ENCODE results near the gene BANF2. TPM values are rescaled to one million over a fixed set of nuclear protein-coding genes. Genes with fewer than 3 reads are reported as not detected.

Gene BANF2
- total and polyA plus RNA-seq, 4 donors: not detected

- peak overlapping the region in 1 of 2 donors; percentile 8 for H3K27ac ChIP-seq (ENCODE audit: low read depth in 1 of 2, low read length in 2 of 2)
- WGBS: 86% methylated on average over 11 of the region's 11 CpGs
- peaks cover 15 to 52% (median 45%) of the 10 kb centered on the region in 4 donors for H3K4me1 ChIP-seq (ENCODE audit: control insufficient read depth in 4 of 4, insufficient read depth in 4 of 4, low read length in 3 of 4)
- peaks cover 0 to 20% (median 16%) of the 10 kb centered on the region in 4 donors for H3K36me3 ChIP-seq (ENCODE audit: control insufficient read depth in 4 of 4, insufficient read depth in 3 of 4, low read depth in 1 of 4, low read length in 3 of 4)
- no peak overlapping the region for H3K9ac ChIP-seq (ENCODE audit: low read depth in 1 of 2, low read length in 2 of 2)
- H3K4me3 ChIP-seq (ENCODE audit: low read depth in 1 of 3, low read length in 3 of 3): no peak overlapping the region
- no peak for TF ChIP-seq FOXA1 (IDR thresholded peaks at IDR 0.05)
- no peaks in the 10 kb centered on the region for H3K27me3 ChIP-seq (ENCODE audit: control insufficient read depth in 4 of 4, insufficient read depth in 4 of 4, low read length in 3 of 4)
- H3K9me3 ChIP-seq (ENCODE audit: control insufficient read depth in 4 of 4, low read length in 3 of 4): no peaks in the 10 kb centered on the region
- DNase-seq (ENCODE audit: low spot score): no peak
Measured at GRCh38 chr20:17664025-17664633, 35.6 kb upstream of the BANF2 start.

GRCh38 chr20:17665756-17666155 lies 34.0 kb upstream of the BANF2 start:
- no peak for DNase-seq (ENCODE audit: low spot score)

GRCh38 chr20:17666481-17666880 lies 33.3 kb upstream of the BANF2 start:
- 81% methylated on average over 2 of the region's 2 CpGs for WGBS
- peaks cover 0 to 21% (median 13%) of the 10 kb centered on the region in 4 donors for H3K36me3 ChIP-seq (ENCODE audit: control insufficient read depth in 4 of 4, insufficient read depth in 3 of 4, low read depth in 1 of 4, low read length in 3 of 4)
- DNase-seq (ENCODE audit: low spot score): no peak
- no peak overlapping the region for H3K4me3 ChIP-seq (ENCODE audit: low read depth in 1 of 3, low read length in 3 of 3)
- H3K4me1 ChIP-seq (ENCODE audit: control insufficient read depth in 4 of 4, insufficient read depth in 4 of 4, low read length in 3 of 4): peaks cover 17 to 46% (median 39%) of the 10 kb centered on the region in 4 donors
- no peaks in the 10 kb centered on the region for H3K9me3 ChIP-seq (ENCODE audit: control insufficient read depth in 4 of 4, low read length in 3 of 4)
- H3K9ac ChIP-seq (ENCODE audit: low read depth in 1 of 2, low read length in 2 of 2): no peak overlapping the region
- no peaks in the 10 kb centered on the region for H3K27me3 ChIP-seq (ENCODE audit: control insufficient read depth in 4 of 4, insufficient read depth in 4 of 4, low read length in 3 of 4)
- TF ChIP-seq HNF4A (conservative IDR thresholded peaks at IDR 0.05) (no peak), SP1 (IDR thresholded peaks at IDR 0.05) (no peak)
- H3K27ac ChIP-seq (ENCODE audit: low read depth in 1 of 2, low read length in 2 of 2): no peak overlapping the region

More at GRCh38 chr20:17665756-17666155, 34.0 kb upstream of the BANF2 start:
- Histone ChIP-seq H3K27me3 (ENCODE audit: control insufficient read depth in 4 of 4, insufficient read depth in 4 of 4, low read length in 3 of 4) (no peaks in the 10 kb centered on the region), H3K9me3 (ENCODE audit: control insufficient read depth in 4 of 4, low read length in 3 of 4) (no peaks in the 10 kb centered on the region), H3K9ac (ENCODE audit: low read depth in 1 of 2, low read length in 2 of 2) (no peak overlapping the region), H3K4me1 (ENCODE audit: control insufficient read depth in 4 of 4, insufficient read depth in 4 of 4, low read length in 3 of 4) (peaks cover 15 to 53% (median 43%) of the 10 kb centered on the region in 4 donors), H3K36me3 (ENCODE audit: control insufficient read depth in 4 of 4, insufficient read depth in 3 of 4, low read depth in 1 of 4, low read length in 3 of 4) (peaks cover 0 to 16% (median 12%) of the 10 kb centered on the region in 4 donors), H3K4me3 (ENCODE audit: low read depth in 1 of 3, low read length in 3 of 3) (no peak overlapping the region), H3K27ac (ENCODE audit: low read depth in 1 of 2, low read length in 2 of 2) (no peak overlapping the region)
- WGBS: 82% methylated on average over 2 of the region's 2 CpGs
- no peak for TF ChIP-seq NR2F2 (IDR thresholded peaks at IDR 0.05)
- TF ChIP-seq RAD21 (IDR thresholded peaks at IDR 0.05): no peak
- no peak for TF ChIP-seq FOXA2 (IDR thresholded peaks at IDR 0.05)
- TF ChIP-seq ZBTB33 (IDR thresholded peaks at IDR 0.05): no peak
- TF ChIP-seq HNF4G (IDR thresholded peaks at IDR 0.05): no peak
- TF ChIP-seq SP1 (IDR thresholded peaks at IDR 0.05): no peak
- TF ChIP-seq RXRA (IDR thresholded peaks at IDR 0.05): no peak
- no peak for TF ChIP-seq GABPA (IDR thresholded peaks at IDR 0.05 in 1 of 2, conservative IDR thresholded peaks at IDR 0.05 in 1 of 2)
- TF ChIP-seq FOXA1 (IDR thresholded peaks at IDR 0.05): no peak
- TF ChIP-seq EGR1 (IDR thresholded peaks at IDR 0.05; ENCODE audit: low read depth in 2 of 2): no peak

- WGBS: 88% methylated on average over 3 of the region's 3 CpGs
- no peaks in the 10 kb centered on the region for H3K27me3 ChIP-seq (ENCODE audit: control insufficient read depth in 4 of 4, insufficient read depth in 4 of 4, low read length in 3 of 4)
- peaks cover 0 to 27% (median 16%) of the 10 kb centered on the region in 4 donors for H3K36me3 ChIP-seq (ENCODE audit: control insufficient read depth in 4 of 4, insufficient read depth in 3 of 4, low read depth in 1 of 4, low read length in 3 of 4)
- peaks cover 14 to 37% (median 34%) of the 10 kb centered on the region in 4 donors for H3K4me1 ChIP-seq (ENCODE audit: control insufficient read depth in 4 of 4, insufficient read depth in 4 of 4, low read length in 3 of 4)
- H3K9me3 ChIP-seq (ENCODE audit: control insufficient read depth in 4 of 4, low read length in 3 of 4): no peaks in the 10 kb centered on the region
- H3K27ac ChIP-seq (ENCODE audit: low read depth in 1 of 2, low read length in 2 of 2): no peak overlapping the region
- no peak overlapping the region for H3K9ac ChIP-seq (ENCODE audit: low read depth in 1 of 2, low read length in 2 of 2)
- no peak for DNase-seq (ENCODE audit: low spot score)
- H3K4me3 ChIP-seq (ENCODE audit: low read depth in 1 of 3, low read length in 3 of 3): no peak overlapping the region
- TF ChIP-seq SP1 (IDR thresholded peaks at IDR 0.05) (no peak), YY1 (IDR thresholded peaks at IDR 0.05) (no peak), FOXA2 (IDR thresholded peaks at IDR 0.05) (no peak), NR2F2 (IDR thresholded peaks at IDR 0.05) (no peak), REST (IDR thresholded peaks at IDR 0.05) (no peak), JUND (IDR thresholded peaks at IDR 0.05) (no peak), MAX (IDR thresholded peaks at IDR 0.05) (no peak), RAD21 (IDR thresholded peaks at IDR 0.05) (no peak), RXRA (IDR thresholded peaks at IDR 0.05) (no peak), GABPA (IDR thresholded peaks at IDR 0.05 in 1 of 2, conservative IDR thresholded peaks at IDR 0.05 in 1 of 2) (no peak), HNF4G (IDR thresholded peaks at IDR 0.05) (no peak), CTCF (IDR thresholded peaks at IDR 0.05; ENCODE audit: low read depth, low read length, missing input control) (no peak)
Measured at GRCh38 chr20:17667445-17667844, 32.3 kb upstream of the BANF2 start.

All from liver (tissue), 9 donors.